ENCODE results near the gene KHDC4.

KHDC4 gene

GRCh38 chr1:155974208-155975115 lies 40.2 kb upstream of the KHDC4 start:
- DNase-seq (ENCODE audit: low read depth), result no peak
- TF ChIP-seq CTCF (conservative IDR thresholded peaks at IDR 0.05; ENCODE audit: low read length), result no peak
- H3K4me3 ChIP-seq (ENCODE audit: low read length), result peak overlapping the region; percentile 92

GRCh38 chr1:155973723-155974122 lies 39.5 kb upstream of the KHDC4 start:
- DNase-seq (ENCODE audit: low read depth), result no peak
- H3K4me3 ChIP-seq (ENCODE audit: low read length), result no peak overlapping the region; the same call in 1 of the 2 replicates
- TF ChIP-seq CTCF (conservative IDR thresholded peaks at IDR 0.05; ENCODE audit: low read length), result no peak

GRCh38 chr1:155971910-155972809 lies 37.9 kb upstream of the KHDC4 start:
- TF ChIP-seq CTCF (conservative IDR thresholded peaks at IDR 0.05; ENCODE audit: low read length), result no peak
- H3K4me3 ChIP-seq (ENCODE audit: low read length), result no peak overlapping the region
- no peak for DNase-seq (ENCODE audit: low read depth)

- peak overlapping the region; percentile 7 for H3K4me3 ChIP-seq (ENCODE audit: low read length)
- TF ChIP-seq CTCF (conservative IDR thresholded peaks at IDR 0.05; ENCODE audit: low read length), result no peak
- DNase-seq (ENCODE audit: low read depth), result peak; percentile 73
Measured at GRCh38 chr1:155970531-155971167, 36.4 kb upstream of the KHDC4 start.

- no peak overlapping the region for H3K4me3 ChIP-seq (ENCODE audit: low read length)
- TF ChIP-seq CTCF (conservative IDR thresholded peaks at IDR 0.05; ENCODE audit: low read length), result no peak
Measured at GRCh38 chr1:155969377-155969791, 35.2 kb upstream of the KHDC4 start.

GRCh38 chr1:155968670-155969069 lies 34.5 kb upstream of the KHDC4 start:
- H3K4me3 ChIP-seq (ENCODE audit: low read length), result no peak overlapping the region
- peak; percentile 63 for DNase-seq (ENCODE audit: low read depth)
- TF ChIP-seq CTCF (conservative IDR thresholded peaks at IDR 0.05; ENCODE audit: low read length), result no peak

More at GRCh38 chr1:155969377-155969791, 35.2 kb upstream of the KHDC4 start:
- no peak for DNase-seq (ENCODE audit: low read depth)

Measured in AG10803 (cell line).